Neural cell (in vitro differentiated cells): Measurements from ENCODE around the gene TBX15. TPM values are rescaled to one million over a fixed set of nuclear protein-coding genes. Genes with fewer than 3 reads are reported as not detected.

Experiments
- H2AFZ ChIP-seq: fragments of 200-600, 300-800 bp; sonication (generic), shearing (Covaris generic); 2 replicates; pipeline ENCODE4 v1.6.0; 2014; ENCODE audit warnings: low read depth, mild to moderate bottlenecking, antibody characterized with exemption, low read length, moderate library complexity
- H3F3A ChIP-seq: fragments of 200-600 bp; shearing (Covaris generic); 2 replicates; pipeline ENCODE4 v1.6.1; 2016; ENCODE audit warnings: mild to moderate bottlenecking, moderate library complexity, mixed read lengths, antibody characterized with exemption, low read length; ENCODE audit not compliant: insufficient read depth, poor library complexity, severe bottlenecking
- H3K27ac ChIP-seq: fragments of 200-600, 300-800 bp; sonication (generic), shearing (Covaris generic); 2 replicates; pipeline ENCODE4 v1.5.1; 2014; ENCODE audit warnings: mild to moderate bottlenecking, low read length, moderate library complexity
- H3K27me3 ChIP-seq: fragments of 300-800, 200-600 bp; sonication (generic), shearing (Covaris generic); 2 replicates; pipeline ENCODE4 v1.6.0; 2014; ENCODE audit warnings: mild to moderate bottlenecking, low read depth, low read length, moderate library complexity; ENCODE audit not compliant: insufficient read depth
- H3K36me3 ChIP-seq: fragments of 300-800, 200-600 bp; sonication (generic), shearing (Covaris generic); 2 replicates; pipeline ENCODE4 v1.5.1; 2014; ENCODE audit warnings: mild to moderate bottlenecking, antibody characterized with exemption, low read length, moderate library complexity; ENCODE audit not compliant: insufficient read depth
- H3K4me2 ChIP-seq: fragments of 300-800, 200-600 bp; sonication (generic), shearing (Covaris generic); 2 replicates; pipeline ENCODE4 v1.6.0; 2014; ENCODE audit warnings: mild to moderate bottlenecking, low read length
- H3K4me3 ChIP-seq: fragments of 300-800, 200-600 bp; sonication (generic), shearing (Covaris generic); 2 replicates; pipeline ENCODE4 v1.5.1; 2014; ENCODE audit warnings: mild to moderate bottlenecking, low read length, moderate library complexity
- H3K79me2 ChIP-seq: fragments of 200-600 bp; shearing (Covaris generic); replicated peaks from 2 replicates; pipeline ENCODE4 v1.6.0; 2014; ENCODE audit warnings: mild to moderate bottlenecking, low read length, moderate library complexity; ENCODE audit not compliant: insufficient read depth
- H3K9ac ChIP-seq: fragments of 300-800, 200-600 bp; sonication (generic), shearing (Covaris generic); 2 replicates; pipeline ENCODE4 v1.6.1; 2016; ENCODE audit warnings: mild to moderate bottlenecking, low read length, mixed read lengths
- H3K9me2 ChIP-seq: fragments of 200-600 bp; shearing (Covaris generic); 2 replicates; pipeline ENCODE4 v1.6.1; 2016; ENCODE audit warnings: mild to moderate bottlenecking, low read length, mixed read lengths; ENCODE audit not compliant: insufficient read depth
- H3K9me3 ChIP-seq: fragments of 200-600, 300-800 bp; sonication (generic), shearing (Covaris generic); 2 replicates; pipeline ENCODE4 v1.6.1; 2016; ENCODE audit warnings: mild to moderate bottlenecking, mixed run types, low read length, moderate library complexity, mixed read lengths
- H4K20me1 ChIP-seq: fragments of 200-600 bp; shearing (Covaris generic); 2 replicates; pipeline ENCODE4 v1.6.1; 2016; ENCODE audit warnings: mild to moderate bottlenecking, mixed run types; ENCODE audit not compliant: insufficient read depth
- EP300 ChIP-seq: fragments of 450-650 bp; conservative IDR thresholded peaks from 2 replicates; pipeline ENCODE4 v1.6.1; 2014; ENCODE audit warnings: antibody characterized with exemption, mild to moderate bottlenecking, moderate library complexity; ENCODE audit not compliant: poor library complexity, severe bottlenecking
- EZH2 ChIP-seq: fragments of 200-600, 300-800 bp; shearing (Covaris generic), sonication (generic); IDR thresholded peaks from 2 replicates; pipeline ENCODE4 v1.6.1; 2014; ENCODE audit warnings: antibody characterized with exemption, low read length, borderline replicate concordance, mild to moderate bottlenecking; ENCODE audit not compliant: insufficient read depth, poor library complexity, severe bottlenecking
- MXI1 ChIP-seq: fragments of 450-650 bp; conservative IDR thresholded peaks from 2 replicates; pipeline ENCODE4 v1.6.1; 2014; ENCODE audit warnings: antibody characterized with exemption, mild to moderate bottlenecking; ENCODE audit not compliant: poor library complexity, severe bottlenecking
- POLR2AphosphoS5 ChIP-seq: IDR thresholded peaks from 2 replicates; pipeline ENCODE4 v1.6.1; 2012
- RAD21 ChIP-seq: fragments of 450-650 bp; conservative IDR thresholded peaks from 2 replicates; pipeline ENCODE4 v1.6.1; 2014; ENCODE audit warnings: antibody characterized with exemption, mild to moderate bottlenecking, moderate library complexity
- SMC3 ChIP-seq: fragments of 450-650 bp; conservative IDR thresholded peaks from 2 replicates; pipeline ENCODE4 v1.6.1; 2014; ENCODE audit warnings: antibody characterized with exemption, mild to moderate bottlenecking, moderate library complexity; ENCODE audit not compliant: poor library complexity
- TAF1 ChIP-seq: IDR thresholded peaks from 2 replicates; pipeline ENCODE4 v1.6.1; 2012; ENCODE audit warnings: low read depth
- polyA minus RNA-seq: library from RNA; depleted of rRNA, polyadenylated mRNA; stranded (reverse); fragments of >200 nt; gene quantifications from 2 replicates; pipeline ENCODE4 v1.2.3, GENCODE V29; 2014
- polyA plus RNA-seq: library from polyadenylated mRNA; depleted of rRNA; stranded (reverse); fragments of >200 nt; gene quantifications from 2 replicates; pipeline ENCODE4 v1.2.3, GENCODE V29; 2014
- TF ChIP-seq, protein P1 (sequence below): fragments of 450-650 bp; IDR thresholded peaks from 2 replicates; pipeline ENCODE4 v1.5.1; 2014; ENCODE audit warnings: antibody characterized with exemption, mild to moderate bottlenecking, moderate library complexity; ENCODE audit not compliant: poor library complexity, severe bottlenecking
- TF ChIP-seq, protein P2 (sequence below): IDR thresholded peaks from 2 replicates; pipeline ENCODE4 v1.6.1; 2012; ENCODE audit warnings: borderline replicate concordance

TBX15 gene
- polyA plus RNA-seq (0.10 TPM in 1 of 2 replicates, not detected in the other), polyA minus RNA-seq (0.23 TPM in 1 of 2 replicates, not detected in the other)

DNA sequence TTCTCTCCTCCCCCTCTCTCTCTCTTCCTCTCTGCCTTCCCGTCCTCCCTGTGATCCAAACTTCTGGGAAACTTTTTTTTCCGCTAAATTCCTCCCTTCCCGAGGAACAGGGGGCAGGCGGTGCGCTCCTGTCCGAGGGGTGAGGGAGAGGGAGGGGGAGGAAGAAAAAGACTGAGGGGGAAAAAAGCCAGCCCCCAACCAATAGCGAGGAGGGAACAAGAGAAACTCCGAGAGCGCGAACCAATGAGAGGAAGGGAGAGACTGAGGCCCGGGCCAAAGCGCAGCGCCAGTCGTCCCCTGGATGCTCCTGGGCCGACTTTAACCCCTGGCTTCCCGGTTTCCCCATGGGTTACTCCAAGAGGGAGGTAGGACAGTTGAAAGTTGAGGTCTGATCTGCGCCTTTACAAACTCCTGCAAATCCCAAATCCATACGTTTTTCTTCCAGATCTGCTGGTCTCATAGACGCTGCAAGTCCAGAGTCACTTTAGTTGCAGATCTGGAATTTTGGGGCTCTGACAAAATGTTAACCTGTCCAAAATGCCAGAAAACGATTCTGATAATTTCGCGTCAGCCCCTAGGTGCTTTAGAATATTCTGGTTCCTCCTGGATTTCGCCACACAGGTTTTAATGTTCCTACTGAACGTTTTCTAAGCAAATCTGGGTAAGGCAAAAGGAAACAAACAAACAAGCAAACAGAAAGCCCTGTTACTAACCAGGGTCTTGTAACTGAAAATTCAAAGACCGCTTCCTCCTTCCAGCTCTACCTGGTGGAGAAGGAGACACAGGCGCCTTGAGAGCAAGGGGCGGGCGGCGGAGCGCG is at the start of gene TBX15:
Gene TBX15, minus strand, starts transcription at position 158 of the 820 bp plus-strand sequence. CDS start 548 bp downstream, outside the sequence.
- no peak within 1 kb of the TSS for H3K9ac ChIP-seq
- H3K4me2 ChIP-seq, result no peak within 1 kb of the TSS
- no peaks in the 10 kb centered on the region for H3K36me3 ChIP-seq
- peaks cover 100% of the 10 kb centered on the region for H3K27me3 ChIP-seq
- H2AFZ ChIP-seq, result no peak within 1 kb of the TSS
- no peak within 1 kb of the TSS for H3K27ac ChIP-seq
- H3K79me2 ChIP-seq, result no peaks in the 10 kb centered on the region
- H3K9me3 ChIP-seq, result no peaks in the 10 kb centered on the region
- H3F3A ChIP-seq, result no peaks in the 10 kb centered on the region
- H4K20me1 ChIP-seq, result no peaks in the 10 kb centered on the region
- TF ChIP-seq, protein P1, sequence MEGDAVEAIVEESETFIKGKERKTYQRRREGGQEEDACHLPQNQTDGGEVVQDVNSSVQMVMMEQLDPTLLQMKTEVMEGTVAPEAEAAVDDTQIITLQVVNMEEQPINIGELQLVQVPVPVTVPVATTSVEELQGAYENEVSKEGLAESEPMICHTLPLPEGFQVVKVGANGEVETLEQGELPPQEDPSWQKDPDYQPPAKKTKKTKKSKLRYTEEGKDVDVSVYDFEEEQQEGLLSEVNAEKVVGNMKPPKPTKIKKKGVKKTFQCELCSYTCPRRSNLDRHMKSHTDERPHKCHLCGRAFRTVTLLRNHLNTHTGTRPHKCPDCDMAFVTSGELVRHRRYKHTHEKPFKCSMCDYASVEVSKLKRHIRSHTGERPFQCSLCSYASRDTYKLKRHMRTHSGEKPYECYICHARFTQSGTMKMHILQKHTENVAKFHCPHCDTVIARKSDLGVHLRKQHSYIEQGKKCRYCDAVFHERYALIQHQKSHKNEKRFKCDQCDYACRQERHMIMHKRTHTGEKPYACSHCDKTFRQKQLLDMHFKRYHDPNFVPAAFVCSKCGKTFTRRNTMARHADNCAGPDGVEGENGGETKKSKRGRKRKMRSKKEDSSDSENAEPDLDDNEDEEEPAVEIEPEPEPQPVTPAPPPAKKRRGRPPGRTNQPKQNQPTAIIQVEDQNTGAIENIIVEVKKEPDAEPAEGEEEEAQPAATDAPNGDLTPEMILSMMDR, result no peak
- no peak for TF ChIP-seq POLR2AphosphoS5
- TF ChIP-seq RAD21, result no peak
- peak within 1 kb of the TSS; percentile 48 for H3K4me3 ChIP-seq
- H3K9me2 ChIP-seq, result no peaks in the 10 kb centered on the region

- Histone ChIP-seq H3K9me3 (no peaks in the 10 kb centered on the region), H3K27me3 (no peaks in the 10 kb centered on the region), H3K79me2 (no peaks in the 10 kb centered on the region), H2AFZ (no peak overlapping the region), H3K36me3 (no peaks in the 10 kb centered on the region), H3K9me2 (no peaks in the 10 kb centered on the region), H3F3A (no peaks in the 10 kb centered on the region), H3K4me3 (no peak overlapping the region), H3K4me2 (no peak overlapping the region), H4K20me1 (no peaks in the 10 kb centered on the region), H3K27ac (no peak overlapping the region), H3K9ac (no peak overlapping the region)
- TF ChIP-seq, protein P1, result no peak
- TF ChIP-seq TAF1 (no peak), EP300 (no peak), RAD21 (no peak), EZH2 (no peak), POLR2AphosphoS5 (no peak), SMC3 (no peak), MXI1 (no peak)
- TF ChIP-seq, protein P2, sequence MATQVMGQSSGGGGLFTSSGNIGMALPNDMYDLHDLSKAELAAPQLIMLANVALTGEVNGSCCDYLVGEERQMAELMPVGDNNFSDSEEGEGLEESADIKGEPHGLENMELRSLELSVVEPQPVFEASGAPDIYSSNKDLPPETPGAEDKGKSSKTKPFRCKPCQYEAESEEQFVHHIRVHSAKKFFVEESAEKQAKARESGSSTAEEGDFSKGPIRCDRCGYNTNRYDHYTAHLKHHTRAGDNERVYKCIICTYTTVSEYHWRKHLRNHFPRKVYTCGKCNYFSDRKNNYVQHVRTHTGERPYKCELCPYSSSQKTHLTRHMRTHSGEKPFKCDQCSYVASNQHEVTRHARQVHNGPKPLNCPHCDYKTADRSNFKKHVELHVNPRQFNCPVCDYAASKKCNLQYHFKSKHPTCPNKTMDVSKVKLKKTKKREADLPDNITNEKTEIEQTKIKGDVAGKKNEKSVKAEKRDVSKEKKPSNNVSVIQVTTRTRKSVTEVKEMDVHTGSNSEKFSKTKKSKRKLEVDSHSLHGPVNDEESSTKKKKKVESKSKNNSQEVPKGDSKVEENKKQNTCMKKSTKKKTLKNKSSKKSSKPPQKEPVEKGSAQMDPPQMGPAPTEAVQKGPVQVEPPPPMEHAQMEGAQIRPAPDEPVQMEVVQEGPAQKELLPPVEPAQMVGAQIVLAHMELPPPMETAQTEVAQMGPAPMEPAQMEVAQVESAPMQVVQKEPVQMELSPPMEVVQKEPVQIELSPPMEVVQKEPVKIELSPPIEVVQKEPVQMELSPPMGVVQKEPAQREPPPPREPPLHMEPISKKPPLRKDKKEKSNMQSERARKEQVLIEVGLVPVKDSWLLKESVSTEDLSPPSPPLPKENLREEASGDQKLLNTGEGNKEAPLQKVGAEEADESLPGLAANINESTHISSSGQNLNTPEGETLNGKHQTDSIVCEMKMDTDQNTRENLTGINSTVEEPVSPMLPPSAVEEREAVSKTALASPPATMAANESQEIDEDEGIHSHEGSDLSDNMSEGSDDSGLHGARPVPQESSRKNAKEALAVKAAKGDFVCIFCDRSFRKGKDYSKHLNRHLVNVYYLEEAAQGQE, result no peak
Measured at GRCh38 chr1:119034359-119034758, 46.2 kb upstream of the TBX15 start.
